GM15510 (cell line): ENCODE results near the gene OR10S1.

Source experiments
- POLR2A ChIP-seq: IDR thresholded peaks from 3 replicates; pipeline ENCODE4 v1.6.1; 2011; ENCODE audit warnings: borderline replicate concordance; ENCODE audit not compliant: insufficient read length; ENCODE audit errors: extremely low read depth

The OR10S1 gene

GRCh38 chr11:123977731-123978347 lies at the start of gene OR10S1:
Gene OR10S1 (minus strand): TSS chr11:123977781. CDS start chr11:123977664, 117 bp downstream.
- TF ChIP-seq POLR2A, result no peak

GRCh38 chr11:124026498-124026897 lies 48.9 kb upstream of the OR10S1 start, which contains the start of gene OR10G8:
Gene OR10G8 (plus strand): TSS chr11:124026798. CDS start chr11:124029623, 2,825 bp downstream.
- TF ChIP-seq POLR2A, result no peak

- no peak for TF ChIP-seq POLR2A
Observed at GRCh38 chr11:124012697-124013096, 35.1 kb upstream of the OR10S1 start, which contains the start of gene OR10G4. Gene OR10G4 (plus strand): TSS chr11:124012997. CDS start chr11:124015575, 2,578 bp downstream.

GRCh38 chr11:123995119-123995518 lies 17.5 kb upstream of the OR10S1 start, which contains the start of gene OR10G6:
Gene OR10G6 (minus strand): TSS chr11:123995161. CDS start chr11:123995161, 0 bp downstream.
- no peak for TF ChIP-seq POLR2A

- no peak for TF ChIP-seq POLR2A
Observed at GRCh38 chr11:123979311-123979710, 1.7 kb upstream of the OR10S1 start.

GRCh38 chr11:123976770-123977560 lies 616 bp downstream of the OR10S1 start:
- TF ChIP-seq POLR2A, result no peak

- no peak for TF ChIP-seq POLR2A
Observed at GRCh38 chr11:123973816-123974215, 3.8 kb downstream of the OR10S1 start.

GRCh38 chr11:123956752-123957151 lies 20.8 kb downstream of the OR10S1 start:
- no peak for TF ChIP-seq POLR2A

- TF ChIP-seq POLR2A, result no peak
Observed at GRCh38 chr11:123945132-123945531, 32.4 kb downstream of the OR10S1 start.

GRCh38 chr11:123943738-123944137 lies 33.8 kb downstream of the OR10S1 start, which contains the start of gene OR6T1:
Gene OR6T1 (minus strand): TSS chr11:123943838. CDS start chr11:123943838, 0 bp downstream.
- TF ChIP-seq POLR2A, result no peak

- no peak for TF ChIP-seq POLR2A
Observed at GRCh38 chr11:123942413-123942812, 35.2 kb downstream of the OR10S1 start.

GRCh38 chr11:123939317-123939716 lies 38.3 kb downstream of the OR10S1 start, which contains the start of gene OR4D5:
Gene OR4D5 (plus strand): TSS chr11:123939617. CDS start chr11:123939617, 0 bp downstream.
- TF ChIP-seq POLR2A, result no peak
